Endothelial cell of umbilical vein (primary cell): ENCODE results near the gene ARHGEF10L. TPM values are rescaled to one million over a fixed set of nuclear protein-coding genes. Genes with fewer than 3 reads are reported as not detected.

Source experiments
- BruUV-seq: library from RNA; stranded (reverse); fragments of 400-500 nt; replicated peaks from 2 replicates; lab custom pipeline; 2021; lab: Mats Ljungman, UMichigan
- CTCF ChIA-PET: fragments of 300-600, 350-600 bp; sonication (Branson Sonifier 250); formaldehyde crosslinking; loops from one replicate; lab custom pipeline; 2021; ENCODE audit warnings: antibody characterized with exemption, inconsistent platforms; lab: Charles Lee
- POLR2A ChIA-PET: fragments of 300-600, 350-600 bp; sonication (Branson Sonifier 250); formaldehyde crosslinking; loops from one replicate; lab custom pipeline; 2021; ENCODE audit warnings: antibody characterized with exemption, inconsistent platforms; lab: Charles Lee
- DNase-seq: peaks from one replicate; pipeline ENCODE4 v3.0.0-alpha.2; 2011; ENCODE audit warnings: low read depth, low spot score
- FAIRE-seq: peaks from 2 replicates; lab custom pipeline; 2011; peaks lifted over from hg19 to GRCh38; lab: Jason Lieb, UNC
- H2AFZ ChIP-seq: 2 replicates; pipeline ENCODE4 v1.6.0; 2012; ENCODE audit warnings: low read depth, low read length, control low read depth, inconsistent platforms
- H3K27ac ChIP-seq: 2 replicates; pipeline ENCODE4 v1.5.1; 2011; ENCODE audit warnings: low read depth, mild to moderate bottlenecking, control low read depth, low read length, moderate library complexity; ENCODE audit not compliant: insufficient read depth
- H3K27me3 ChIP-seq, 2 experiments: 2 replicates each; pipeline versions ENCODE4 v1.6.0 to v1.6.1; 2011; ENCODE audit warnings: low read length in 2 of 2, mixed read lengths in 1 of 2; ENCODE audit not compliant: control insufficient read depth in 2 of 2, insufficient read depth in 2 of 2
- H3K36me3 ChIP-seq, 2 experiments: 2 replicates in 1 of 2; 3 replicates in 1 of 2; pipeline ENCODE4 v1.5.1; 2011; ENCODE audit warnings: low read length in 2 of 2, mild to moderate bottlenecking in 1 of 2, moderate library complexity in 1 of 2; ENCODE audit not compliant: control insufficient read depth in 2 of 2, insufficient read depth in 2 of 2; ENCODE audit errors: extremely low read depth in 1 of 2
- H3K4me1 ChIP-seq: 3 replicates; pipeline ENCODE4 v1.5.1; 2011; ENCODE audit warnings: mild to moderate bottlenecking, low read length; ENCODE audit not compliant: control insufficient read depth, insufficient read depth; ENCODE audit errors: extremely low read depth
- H3K4me2 ChIP-seq: 2 replicates; pipeline ENCODE4 v1.6.1; 2011; ENCODE audit warnings: low read length, control low read depth, mixed read lengths; ENCODE audit not compliant: insufficient read depth
- H3K4me3 ChIP-seq, 3 experiments: fragments of 200-600 bp in 1 of 3; sonication (generic), shearing (Covaris generic) in 1 of 3; replicated peaks in 1 of 3; 2 replicates each; pipeline ENCODE4 v1.5.1; 2011 to 2016; ENCODE audit warnings: control low read depth in 3 of 3, low read length in 3 of 3, mild to moderate bottlenecking in 2 of 3, inconsistent platforms in 1 of 3, low read depth in 1 of 3, moderate library complexity in 1 of 3; ENCODE audit not compliant: insufficient read depth in 1 of 3
- H3K79me2 ChIP-seq: 2 replicates; pipeline ENCODE4 v1.6.0; 2012; ENCODE audit warnings: low read length, inconsistent platforms; ENCODE audit not compliant: control insufficient read depth, insufficient read depth
- H3K9ac ChIP-seq: replicated peaks from 2 replicates; pipeline ENCODE3; 2011; ENCODE audit warnings: low read length, control low read depth; ENCODE audit not compliant: insufficient read depth; ENCODE audit errors: extremely low read depth
- H3K9me1 ChIP-seq: replicated peaks from 3 replicates; pipeline ENCODE4 v1.6.0; 2011; ENCODE audit warnings: mild to moderate bottlenecking, low read length; ENCODE audit not compliant: control insufficient read depth, insufficient read depth; ENCODE audit errors: extremely low read depth
- H3K9me3 ChIP-seq: replicated peaks from 2 replicates; pipeline ENCODE4 v1.5.1; 2012; ENCODE audit warnings: low read length, inconsistent platforms; ENCODE audit not compliant: control insufficient read depth, insufficient read depth
- H4K20me1 ChIP-seq: replicated peaks from 2 replicates; pipeline ENCODE3; 2011; ENCODE audit warnings: mild to moderate bottlenecking, low read length; ENCODE audit not compliant: control insufficient read depth, insufficient read depth; ENCODE audit errors: extremely low read depth
- CTCF ChIP-seq, 2 donors: IDR thresholded peaks; 1 replicate in 1 of 2; 2 replicates in 1 of 2; pipeline ENCODE4 v1.5.1; 2011; ENCODE audit warnings: low read length in 2 of 2, mild to moderate bottlenecking in 2 of 2, moderate library complexity in 2 of 2, control low read depth in 1 of 2, inconsistent platforms in 1 of 2, low read depth in 1 of 2; ENCODE audit not compliant: insufficient read depth in 1 of 2; ENCODE audit errors: extremely low read depth in 1 of 2
- GATA2 ChIP-seq: IDR thresholded peaks from 2 replicates; pipeline ENCODE4 v1.7.0; 2011; ENCODE audit warnings: low read depth, mild to moderate bottlenecking, moderate library complexity, mixed read lengths, low read length; ENCODE audit not compliant: insufficient read length, insufficient read depth
- MAX ChIP-seq: IDR thresholded peaks from 2 replicates; pipeline ENCODE4 v1.6.1; 2011; ENCODE audit not compliant: insufficient read depth, insufficient read length
- POLR2AphosphoS5 ChIP-seq: IDR thresholded peaks from 2 replicates; pipeline ENCODE4 v1.6.1; 2012; ENCODE audit warnings: low read depth, mild to moderate bottlenecking, control low read depth, low read length, moderate library complexity; ENCODE audit not compliant: insufficient read depth
- dilution Hi-C: fragments of 300-500 bp; cut with MboI; formaldehyde crosslinking; loops from one replicate; pipeline ENCODE4 v1.15.0; 2019; ENCODE audit warnings: low sequenced_read_pairs; ENCODE audit not compliant: extremely low pct_ligation_motif_present
- intact Hi-C: fragments of 100-400 bp; cut with micrococcal nuclease; formaldehyde crosslinking; loops from one replicate; pipeline ENCODE4 v1.10.0; 2022
- polyA plus RNA-seq, 4 experiments: library from polyadenylated mRNA; depleted of rRNA in 3 of 4; stranded (reverse) in 3 of 4; unstranded in 1 of 4; fragments of >200 nt; gene quantifications; 2 replicates each; pipeline versions ENCODE4 v1.2.1 to v1.2.3, GENCODE V29; 2011 to 2012; ENCODE audit warnings: missing spikeins in 1 of 4
- total RNA-seq: library from RNA; stranded (reverse); gene quantifications from 2 replicates; pipeline ENCODE4 v1.2.3, GENCODE V29; 2021

ARHGEF10L gene
- total and polyA plus RNA-seq, 2 donors (not counting 3 experiments of a cell fraction or from before 2014, with no cell fraction given) = 1.9 to 5.2 TPM

- H2AFZ ChIP-seq = no peak overlapping the region
- intact Hi-C loops = no loop called here
Observed at GRCh38 chr1:17574516-17574915, 35.0 kb downstream of the ARHGEF10L start.

More at GRCh38 chr1:17574516-17574915, 35.0 kb downstream of the ARHGEF10L start:
- H3K4me2 ChIP-seq = no peak overlapping the region
- H3K9ac ChIP-seq = no peak overlapping the region
- FAIRE-seq (no peak), DNase-seq (no peak)
- H3K27ac ChIP-seq = no peak overlapping the region
- H3K27me3 ChIP-seq = no peaks in the 10 kb centered on the region
- H3K9me3 ChIP-seq = no peaks in the 10 kb centered on the region
- H3K79me2 ChIP-seq = no peaks in the 10 kb centered on the region
- H3K9me1 ChIP-seq = no peaks in the 10 kb centered on the region
- no peak for TF ChIP-seq GATA2
- no peak for TF ChIP-seq POLR2AphosphoS5
- no peak for TF ChIP-seq MAX
- no peak for TF ChIP-seq CTCF (IDR thresholded peaks at IDR 0.05; ENCODE audit: extremely low read depth in 1 of 2, insufficient read depth in 1 of 2, low read depth in 1 of 2, low read length in 2 of 2)
- H4K20me1 ChIP-seq = no peaks in the 10 kb centered on the region
- H3K4me3 ChIP-seq = no peak overlapping the region
- ChIA-PET POLR2A (no interaction called here), CTCF (interaction anchor here (1.0 to 2.4 kb wide), 8 partner anchors 8 to 87 kb away, joined by 3 to 12 read pairs (median 4); no protein-coding TSS in a partner anchor)
- no peaks in the 10 kb centered on the region for H3K4me1 ChIP-seq
- no TSS peak for BruUV-seq
- no peaks in the 10 kb centered on the region for H3K36me3 ChIP-seq
- dilution Hi-C loops = no loop called here
